IMR-90 (cell line): ENCODE data around the gene PXDC1. TPM values are rescaled to one million over a fixed set of nuclear protein-coding genes. Genes with fewer than 3 reads are reported as not detected.

Source experiments
- ATAC-seq: fragments of 200-7000 bp; cut with Tn5 transposase; 2 replicates; pipeline ENCODE4 v1.9.1; 2020; ENCODE audit warnings: low read depth, mild to moderate bottlenecking, moderate library complexity
- BruUV-seq: library from RNA; stranded (reverse); fragments of 400-500 nt; replicated peaks from 2 replicates; lab custom pipeline; 2021; lab: Mats Ljungman, UMichigan
- CTCF ChIA-PET: fragments of 300-600 bp; formaldehyde crosslinking; extraction: SDS; loops from one replicate; lab custom pipeline; 2021; ENCODE audit warnings: antibody characterized with exemption; lab: Yijun Ruan, JAX
- POLR2A ChIA-PET: fragments of 300-600 bp; sonication (Branson Sonifier 250); formaldehyde crosslinking; loops from one replicate; lab custom pipeline; 2022; ENCODE audit warnings: antibody characterized with exemption; ENCODE audit not compliant: unreplicated experiment; lab: Charles Lee
- DNase-seq: peaks from one replicate; pipeline ENCODE4 v3.0.0; 2013
- H2AFZ ChIP-seq: replicated peaks from 2 replicates; pipeline ENCODE3; 2013; ENCODE audit warnings: low read length, mild to moderate bottlenecking; ENCODE audit not compliant: poor library complexity
- H2AK5ac ChIP-seq: 2 replicates; pipeline ENCODE4 v1.6.1; 2013; ENCODE audit warnings: low read depth, low read length, inconsistent platforms
- H2AK9ac ChIP-seq: replicated peaks from 2 replicates; pipeline ENCODE3; 2013; ENCODE audit warnings: mild to moderate bottlenecking, low read depth, low read length, moderate library complexity; ENCODE audit not compliant: poor library complexity
- H2BK120ac ChIP-seq: 2 replicates; pipeline ENCODE4 v1.6.1; 2013; ENCODE audit warnings: low read depth, low read length, inconsistent platforms
- H2BK15ac ChIP-seq: 3 replicates; pipeline ENCODE4 v1.6.1; 2013; ENCODE audit warnings: low read depth, low read length, inconsistent platforms
- H2BK20ac ChIP-seq: 2 replicates; pipeline ENCODE4 v1.6.1; 2013; ENCODE audit warnings: low read depth, mild to moderate bottlenecking, inconsistent platforms, low read length, moderate library complexity
- H2BK5ac ChIP-seq: 2 replicates; pipeline ENCODE4 v1.6.1; 2013; ENCODE audit warnings: mild to moderate bottlenecking, low read depth, low read length, inconsistent platforms; ENCODE audit not compliant: poor library complexity, severe bottlenecking
- H3K14ac ChIP-seq: replicated peaks from 2 replicates; pipeline ENCODE4 v1.6.1; 2013; ENCODE audit warnings: low read depth, low read length, inconsistent platforms
- H3K18ac ChIP-seq: 2 replicates; pipeline ENCODE4 v1.6.1; 2013; ENCODE audit warnings: low read depth, low read length, control low read depth
- H3K23ac ChIP-seq: 2 replicates; pipeline ENCODE4 v1.6.1; 2013; ENCODE audit warnings: low read depth, low read length, inconsistent platforms
- H3K27ac ChIP-seq: 2 replicates; pipeline ENCODE4 v1.5.1; 2013; ENCODE audit warnings: mild to moderate bottlenecking, control low read depth, low read length; ENCODE audit not compliant: insufficient read depth
- H3K27me3 ChIP-seq: 2 replicates; pipeline ENCODE4 v1.6.1; 2013; ENCODE audit warnings: low read length; ENCODE audit not compliant: control insufficient read depth, insufficient read depth
- H3K36me3 ChIP-seq: 2 replicates; pipeline ENCODE4 v1.6.1; 2013; ENCODE audit warnings: low read length, mixed read lengths; ENCODE audit not compliant: control insufficient read depth, insufficient read depth
- H3K4ac ChIP-seq: 2 replicates; pipeline ENCODE4 v1.6.1; 2013; ENCODE audit warnings: low read depth, low read length, inconsistent platforms
- H3K4me1 ChIP-seq: 2 replicates; pipeline ENCODE4 v1.6.1; 2013; ENCODE audit warnings: low read length, mixed read lengths; ENCODE audit not compliant: control insufficient read depth, insufficient read depth
- H3K4me2 ChIP-seq: 2 replicates; pipeline ENCODE4 v1.6.1; 2013; ENCODE audit warnings: low read depth, mild to moderate bottlenecking, control low read depth, low read length, moderate library complexity
- H3K4me3 ChIP-seq: 2 replicates; pipeline ENCODE4 v1.5.1; 2013; ENCODE audit warnings: low read depth, mild to moderate bottlenecking, control low read depth, low read length, moderate library complexity; ENCODE audit not compliant: insufficient read depth
- H3K56ac ChIP-seq: 2 replicates; pipeline ENCODE4 v1.6.1; 2013; ENCODE audit warnings: low read length, inconsistent platforms; ENCODE audit not compliant: insufficient read depth; ENCODE audit errors: extremely low read depth
- H3K79me1 ChIP-seq, 2 experiments: 2 replicates each; pipeline ENCODE4 v1.6.1; 2013; ENCODE audit warnings: low read length in 2 of 2, inconsistent platforms in 1 of 2, low read depth in 1 of 2
- H3K9ac ChIP-seq: 2 replicates; pipeline ENCODE4 v1.6.1; 2013; ENCODE audit warnings: low read depth, low read length, control low read depth
- H3K9me1 ChIP-seq: 2 replicates; pipeline ENCODE4 v1.6.1; 2013; ENCODE audit warnings: low read length, inconsistent platforms; ENCODE audit not compliant: insufficient read depth
- H3K9me3 ChIP-seq: 2 replicates; pipeline ENCODE4 v1.6.1; 2013; ENCODE audit warnings: low read length; ENCODE audit not compliant: control insufficient read depth, insufficient read depth
- H4K20me1 ChIP-seq: 2 replicates; pipeline ENCODE4 v1.6.1; 2013; ENCODE audit warnings: low read length, inconsistent platforms; ENCODE audit not compliant: insufficient read depth
- H4K5ac ChIP-seq: 2 replicates; pipeline ENCODE4 v1.6.1; 2013; ENCODE audit warnings: mild to moderate bottlenecking, low read depth, low read length, control low read depth
- H4K8ac ChIP-seq, 2 experiments: 2 replicates each; pipeline ENCODE4 v1.6.1; 2013; ENCODE audit warnings: low read depth in 2 of 2, low read length in 2 of 2, control low read depth in 1 of 2, inconsistent platforms in 1 of 2
- H4K91ac ChIP-seq: 2 replicates; pipeline ENCODE4 v1.6.1; 2013; ENCODE audit warnings: low read depth, low read length, inconsistent platforms; ENCODE audit not compliant: insufficient read depth
- BHLHE40 ChIP-seq: fragments of 150-350 bp; IDR thresholded peaks from 2 replicates; pipeline ENCODE4 v1.6.1; 2016; ENCODE audit warnings: mild to moderate bottlenecking, low read depth, low read length
- CEBPB ChIP-seq: IDR thresholded peaks from 2 replicates; pipeline ENCODE4 v1.6.1; 2012; ENCODE audit warnings: low read depth, low read length, improper control_type of control experiment
- POLR2A ChIP-seq: IDR thresholded peaks from 2 replicates; pipeline ENCODE4 v1.6.1; 2012; ENCODE audit warnings: mild to moderate bottlenecking, low read depth, low read length
- RFX5 ChIP-seq: IDR thresholded peaks from 2 replicates; pipeline ENCODE4 v1.8.0; 2012; ENCODE audit warnings: low read depth, mild to moderate bottlenecking, low read length, moderate library complexity
- WGBS, 2 experiments: methylation state at CpG; one replicate each; pipeline versions ENCODE4 v1.1.5 to v1.1.7; 2013; ENCODE audit warnings: missing lambda C conversion rate in 2 of 2; ENCODE audit not compliant: insufficient read length in 1 of 2; ENCODE audit errors: extremely low coverage in 2 of 2; 5-methylcytosine and 5-hydroxymethylcytosine counted together
- dilution Hi-C: fragments of 300-500 bp; cut with HindIII; formaldehyde crosslinking; loops from one replicate; pipeline ENCODE4 v1.14.3; 2018; ENCODE audit warnings: low sequenced_read_pairs; ENCODE audit not compliant: unreplicated experiment
- in situ Hi-C: fragments of 300-500 bp; cut with MboI; formaldehyde crosslinking; loops from 3 replicates; pipeline ENCODE4 v1.14.3; 2019; ENCODE audit warnings: low sequenced_read_pairs, inconsistent platforms, mixed read lengths
- intact Hi-C: fragments of 100-400 bp; cut with micrococcal nuclease; formaldehyde crosslinking; loops from 2 replicates; pipeline ENCODE4 v1.10.0; 2022
- polyA plus RNA-seq, 3 experiments: library from polyadenylated mRNA; depleted of rRNA; stranded (reverse); fragments of >200 nt; gene quantifications; 2 replicates each; pipeline ENCODE4 v1.2.3, GENCODE V29; 2012; ENCODE audit warnings: low replicate concordance in 1 of 3
- total RNA-seq: library from RNA; depleted of rRNA; stranded (reverse); fragments of >200 nt; gene quantifications from 2 replicates; pipeline ENCODE4 v1.2.3, GENCODE V29; 2012

Gene PXDC1
- total and polyA plus RNA-seq, 2 of the 4 experiments (the other 2 are of a cell fraction), result 63.3 to 72.2 TPM

- H4K91ac ChIP-seq, result no peak overlapping the region
- H3K4ac ChIP-seq, result no peak overlapping the region
- intact Hi-C loops (no loop called here), in situ Hi-C loops (loop anchor here (25.0 kb wide), 1 partner anchor 588 kb away; no protein-coding TSS in a partner anchor), dilution Hi-C loops (no loop called here)
- no peak for DNase-seq
- no peak overlapping the region for H2BK15ac ChIP-seq
- H3K9ac ChIP-seq, result no peak overlapping the region
- CTCF ChIA-PET, result no interaction called here
- no peak overlapping the region for H3K18ac ChIP-seq
- H2BK120ac ChIP-seq, result no peak overlapping the region
- H3K14ac ChIP-seq, result no peak overlapping the region
- no peak overlapping the region for H2BK20ac ChIP-seq
- no peak for TF ChIP-seq RFX5
- TF ChIP-seq BHLHE40, result no peak
- no peak for TF ChIP-seq POLR2A
- TF ChIP-seq CEBPB, result no peak
- H3K9me1 ChIP-seq, result peaks cover 24% of the 10 kb centered on the region
- no peak overlapping the region for H3K4me2 ChIP-seq
- peaks cover 34 to 83% of the 10 kb centered on the region in 2 experiments for H3K79me1 ChIP-seq
- H2AK9ac ChIP-seq, result no peak overlapping the region
- no peak overlapping the region for H4K8ac ChIP-seq
- POLR2A ChIA-PET, result no interaction called here
- peaks cover 68% of the 10 kb centered on the region for H3K36me3 ChIP-seq
- H4K5ac ChIP-seq, result no peak overlapping the region
- H3K9me3 ChIP-seq, result no peaks in the 10 kb centered on the region
- no peak overlapping the region for H2AK5ac ChIP-seq
- H3K4me3 ChIP-seq, result no peak overlapping the region
- no peak overlapping the region for H3K56ac ChIP-seq
- H2BK5ac ChIP-seq, result no peak overlapping the region
- no TSS peak for BruUV-seq
- no peak overlapping the region for H3K27ac ChIP-seq
- WGBS, 2 experiments, result 87% methylated on average over 17 of the region's 33 CpGs; no CpG with 5 or more reads in 1 of the 2 experiments
- ATAC-seq, result 0 out of 2 replicates have a peak, but pooled peaks have one; percentile 10
- no peaks in the 10 kb centered on the region for H3K27me3 ChIP-seq
- H2AFZ ChIP-seq, result no peak overlapping the region
- no peaks in the 10 kb centered on the region for H3K4me1 ChIP-seq
- H3K23ac ChIP-seq, result no peak overlapping the region
- H4K20me1 ChIP-seq, result peaks cover 88% of the 10 kb centered on the region
Measured at GRCh38 chr6:3725145-3726047, 26.1 kb downstream of the PXDC1 start.
